Activated CD4-positive, alpha-beta T cell treated with anti-CD3 and anti-CD28 coated beads, Interleukin-2, amount 10 ng/mL, durations not matched to agents 24 days and 14 days (primary cell): Measurements from ENCODE around the gene APLP2. TPM values are rescaled to one million over a fixed set of nuclear protein-coding genes. Genes with fewer than 3 reads are reported as not detected.

Experiments used
- DNase-seq: peaks from one replicate; pipeline ENCODE4 v3.0.0; 2022
- H3K27ac Mint-ChIP-seq: one replicate; pipeline ENCODE4 v1.8.0; 2022; ENCODE audit warnings: mild to moderate bottlenecking, mixed read lengths
- H3K27me3 Mint-ChIP-seq: one replicate; pipeline ENCODE4 v1.8.0; 2022; ENCODE audit warnings: mixed read lengths
- H3K36me3 Mint-ChIP-seq: one replicate; pipeline ENCODE4 v1.8.0; 2022; ENCODE audit warnings: low read depth, mild to moderate bottlenecking, mixed read lengths
- H3K4me1 Mint-ChIP-seq: one replicate; pipeline ENCODE4 v1.8.0; 2021; ENCODE audit warnings: mixed read lengths
- H3K4me3 Mint-ChIP-seq: one replicate; pipeline ENCODE4 v1.8.0; 2022; ENCODE audit warnings: mild to moderate bottlenecking, moderate library complexity, mixed read lengths
- H3K9me3 Mint-ChIP-seq: one replicate; pipeline ENCODE4 v1.8.0; 2021; ENCODE audit warnings: mixed read lengths
- intact Hi-C: fragments of 100-400 bp; cut with micrococcal nuclease; formaldehyde crosslinking; loops from one replicate; pipeline ENCODE4 v1.15.1; 2023
- total RNA-seq: library from RNA; stranded (reverse); gene quantifications from 2 replicates; pipeline ENCODE4 v1.2.3, GENCODE V29; 2022

The APLP2 gene
- total RNA-seq, 1 donor from 2014 or later, result 46.4 TPM

- no peaks in the 10 kb centered on the region for H3K9me3 Mint-ChIP-seq
- H3K4me1 Mint-ChIP-seq, result no peaks in the 10 kb centered on the region
- H3K4me3 Mint-ChIP-seq, result no peak overlapping the region
- DNase-seq, result no peak
- intact Hi-C loops, result no loop called here
- H3K36me3 Mint-ChIP-seq, result no peaks in the 10 kb centered on the region
- no peak overlapping the region for H3K27ac Mint-ChIP-seq
- H3K27me3 Mint-ChIP-seq, result peaks cover 2% of the 10 kb centered on the region
These were observed 29.3 kb upstream of the APLP2 start for GRCh38 chr11:130040281-130040940.

GRCh38 chr11:130042093-130042591 is 27.6 kb upstream of the APLP2 start:
- no peak for DNase-seq
- H3K9me3 Mint-ChIP-seq, result no peaks in the 10 kb centered on the region
- intact Hi-C loops, result no loop called here
- no peaks in the 10 kb centered on the region for H3K4me1 Mint-ChIP-seq
- no peaks in the 10 kb centered on the region for H3K36me3 Mint-ChIP-seq
- H3K27ac Mint-ChIP-seq, result no peak overlapping the region
- H3K4me3 Mint-ChIP-seq, result no peak overlapping the region
- peaks cover 2% of the 10 kb centered on the region for H3K27me3 Mint-ChIP-seq

GRCh38 chr11:130043575-130043974 is 26.1 kb upstream of the APLP2 start:
- Mint-ChIP-seq H3K4me1 (no peaks in the 10 kb centered on the region), H3K27ac (no peak overlapping the region), H3K4me3 (no peak overlapping the region), H3K27me3 (no peaks in the 10 kb centered on the region), H3K9me3 (no peaks in the 10 kb centered on the region), H3K36me3 (no peaks in the 10 kb centered on the region)
- DNase-seq, result no peak
- intact Hi-C loops, result no loop called here

- no peak overlapping the region for H3K4me3 Mint-ChIP-seq
- H3K27ac Mint-ChIP-seq, result no peak overlapping the region
- H3K36me3 Mint-ChIP-seq, result no peaks in the 10 kb centered on the region
- no peak for DNase-seq
- H3K27me3 Mint-ChIP-seq, result peaks cover 8% of the 10 kb centered on the region
- intact Hi-C loops, result no loop called here
- no peaks in the 10 kb centered on the region for H3K9me3 Mint-ChIP-seq
- no peaks in the 10 kb centered on the region for H3K4me1 Mint-ChIP-seq
These were observed 22.6 kb upstream of the APLP2 start for GRCh38 chr11:130047141-130047540.

- intact Hi-C loops, result no loop called here
- no peak for DNase-seq
- Mint-ChIP-seq H3K27ac (no peak overlapping the region), H3K9me3 (no peaks in the 10 kb centered on the region), H3K4me1 (no peaks in the 10 kb centered on the region), H3K27me3 (peaks cover 20% of the 10 kb centered on the region), H3K36me3 (no peaks in the 10 kb centered on the region), H3K4me3 (no peak overlapping the region)
These were observed 20.3 kb upstream of the APLP2 start for GRCh38 chr11:130049328-130049771.

- Mint-ChIP-seq H3K4me1 (no peaks in the 10 kb centered on the region), H3K36me3 (no peaks in the 10 kb centered on the region), H3K27me3 (peaks cover 23% of the 10 kb centered on the region), H3K9me3 (no peaks in the 10 kb centered on the region), H3K4me3 (no peak overlapping the region), H3K27ac (no peak overlapping the region)
- intact Hi-C loops, result no loop called here
- DNase-seq, result no peak
These were observed 19.4 kb upstream of the APLP2 start for GRCh38 chr11:130050257-130050656.

GRCh38 chr11:130051082-130051481 is 18.6 kb upstream of the APLP2 start:
- Mint-ChIP-seq H3K9me3 (no peaks in the 10 kb centered on the region), H3K27ac (no peak overlapping the region), H3K36me3 (no peaks in the 10 kb centered on the region), H3K4me3 (no peak overlapping the region), H3K27me3 (peaks cover 26% of the 10 kb centered on the region), H3K4me1 (no peaks in the 10 kb centered on the region)
- DNase-seq, result no peak
- intact Hi-C loops, result no loop called here

GRCh38 chr11:130052567-130052966 is 17.1 kb upstream of the APLP2 start:
- DNase-seq, result no peak
- no peaks in the 10 kb centered on the region for H3K36me3 Mint-ChIP-seq
- no peak overlapping the region for H3K4me3 Mint-ChIP-seq
- H3K27me3 Mint-ChIP-seq, result peaks cover 28% of the 10 kb centered on the region
- intact Hi-C loops, result no loop called here
- no peaks in the 10 kb centered on the region for H3K9me3 Mint-ChIP-seq
- H3K27ac Mint-ChIP-seq, result no peak overlapping the region
- H3K4me1 Mint-ChIP-seq, result no peaks in the 10 kb centered on the region

- H3K27me3 Mint-ChIP-seq, result peaks cover 34% of the 10 kb centered on the region
- no peaks in the 10 kb centered on the region for H3K9me3 Mint-ChIP-seq
- no peak overlapping the region for H3K4me3 Mint-ChIP-seq
- H3K27ac Mint-ChIP-seq, result no peak overlapping the region
- DNase-seq, result no peak
- no peaks in the 10 kb centered on the region for H3K4me1 Mint-ChIP-seq
- intact Hi-C loops, result no loop called here
- no peaks in the 10 kb centered on the region for H3K36me3 Mint-ChIP-seq
These were observed 14.7 kb upstream of the APLP2 start for GRCh38 chr11:130054966-130055365.

- no peaks in the 10 kb centered on the region for H3K9me3 Mint-ChIP-seq
- H3K36me3 Mint-ChIP-seq, result no peaks in the 10 kb centered on the region
- no peak for DNase-seq
- H3K4me1 Mint-ChIP-seq, result no peaks in the 10 kb centered on the region
- no peak overlapping the region for H3K4me3 Mint-ChIP-seq
- intact Hi-C loops, result no loop called here
- H3K27me3 Mint-ChIP-seq, result peaks cover 37% of the 10 kb centered on the region
- H3K27ac Mint-ChIP-seq, result no peak overlapping the region
These were observed 14.1 kb upstream of the APLP2 start for GRCh38 chr11:130055617-130056016.

- Mint-ChIP-seq H3K4me1 (peaks cover 2% of the 10 kb centered on the region), H3K27ac (no peak overlapping the region), H3K27me3 (peaks cover 42% of the 10 kb centered on the region), H3K4me3 (no peak overlapping the region), H3K36me3 (no peaks in the 10 kb centered on the region), H3K9me3 (no peaks in the 10 kb centered on the region)
- DNase-seq, result no peak
- intact Hi-C loops, result no loop called here
These were observed 8.7 kb upstream of the APLP2 start for GRCh38 chr11:130061017-130061416.

- H3K4me1 Mint-ChIP-seq, result peaks cover 2% of the 10 kb centered on the region
- peaks cover 42% of the 10 kb centered on the region for H3K27me3 Mint-ChIP-seq
- no peak overlapping the region for H3K27ac Mint-ChIP-seq
- H3K4me3 Mint-ChIP-seq, result no peak overlapping the region
- H3K36me3 Mint-ChIP-seq, result no peaks in the 10 kb centered on the region
- intact Hi-C loops, result no loop called here
- no peaks in the 10 kb centered on the region for H3K9me3 Mint-ChIP-seq
- DNase-seq, result no peak
These were observed 7.7 kb upstream of the APLP2 start for GRCh38 chr11:130062026-130062425.

- H3K4me3 Mint-ChIP-seq, result no peak overlapping the region
These were observed 6.2 kb upstream of the APLP2 start for GRCh38 chr11:130063451-130063850.

GRCh38 chr11:130064596-130064995 is 5.1 kb upstream of the APLP2 start:
- H3K36me3 Mint-ChIP-seq, result no peaks in the 10 kb centered on the region
- H3K4me1 Mint-ChIP-seq, result peaks cover 9% of the 10 kb centered on the region
- intact Hi-C loops, result no loop called here
- no peak for DNase-seq
- H3K27ac Mint-ChIP-seq, result no peak overlapping the region
- H3K9me3 Mint-ChIP-seq, result no peaks in the 10 kb centered on the region
- H3K4me3 Mint-ChIP-seq, result no peak overlapping the region
- peaks cover 46% of the 10 kb centered on the region for H3K27me3 Mint-ChIP-seq

More at GRCh38 chr11:130063451-130063850, 6.2 kb upstream of the APLP2 start:
- intact Hi-C loops, result no loop called here
- Mint-ChIP-seq H3K9me3 (no peaks in the 10 kb centered on the region), H3K36me3 (no peaks in the 10 kb centered on the region), H3K27me3 (peaks cover 44% of the 10 kb centered on the region), H3K27ac (no peak overlapping the region), H3K4me1 (peaks cover 3% of the 10 kb centered on the region)
- no peak for DNase-seq

- Mint-ChIP-seq H3K4me1 (peaks cover 16% of the 10 kb centered on the region), H3K27ac (no peak overlapping the region), H3K9me3 (no peaks in the 10 kb centered on the region), H3K36me3 (no peaks in the 10 kb centered on the region), H3K4me3 (no peak overlapping the region), H3K27me3 (peaks cover 43% of the 10 kb centered on the region)
- intact Hi-C loops, result no loop called here
- DNase-seq, result no peak
These were observed 3.4 kb upstream of the APLP2 start for GRCh38 chr11:130066338-130066737.
